Neural cell (in vitro differentiated cells): ENCODE measurements around the gene COL6A3. TPM values are rescaled to one million over a fixed set of nuclear protein-coding genes. Genes with fewer than 3 reads are reported as not detected.

Experiments used
- H2AFZ ChIP-seq: fragments of 200-600, 300-800 bp; sonication (generic), shearing (Covaris generic); 2 replicates; pipeline ENCODE4 v1.6.0; 2014; ENCODE audit warnings: low read depth, mild to moderate bottlenecking, antibody characterized with exemption, low read length, moderate library complexity
- H3F3A ChIP-seq: fragments of 200-600 bp; shearing (Covaris generic); 2 replicates; pipeline ENCODE4 v1.6.1; 2016; ENCODE audit warnings: mild to moderate bottlenecking, moderate library complexity, mixed read lengths, antibody characterized with exemption, low read length; ENCODE audit not compliant: insufficient read depth, poor library complexity, severe bottlenecking
- H3K27ac ChIP-seq: fragments of 200-600, 300-800 bp; sonication (generic), shearing (Covaris generic); 2 replicates; pipeline ENCODE4 v1.5.1; 2014; ENCODE audit warnings: mild to moderate bottlenecking, low read length, moderate library complexity
- H3K27me3 ChIP-seq: fragments of 300-800, 200-600 bp; sonication (generic), shearing (Covaris generic); 2 replicates; pipeline ENCODE4 v1.6.0; 2014; ENCODE audit warnings: mild to moderate bottlenecking, low read depth, low read length, moderate library complexity; ENCODE audit not compliant: insufficient read depth
- H3K36me3 ChIP-seq: fragments of 300-800, 200-600 bp; sonication (generic), shearing (Covaris generic); 2 replicates; pipeline ENCODE4 v1.5.1; 2014; ENCODE audit warnings: mild to moderate bottlenecking, antibody characterized with exemption, low read length, moderate library complexity; ENCODE audit not compliant: insufficient read depth
- H3K4me2 ChIP-seq: fragments of 300-800, 200-600 bp; sonication (generic), shearing (Covaris generic); 2 replicates; pipeline ENCODE4 v1.6.0; 2014; ENCODE audit warnings: mild to moderate bottlenecking, low read length
- H3K4me3 ChIP-seq: fragments of 300-800, 200-600 bp; sonication (generic), shearing (Covaris generic); 2 replicates; pipeline ENCODE4 v1.5.1; 2014; ENCODE audit warnings: mild to moderate bottlenecking, low read length, moderate library complexity
- H3K79me2 ChIP-seq: fragments of 200-600 bp; shearing (Covaris generic); replicated peaks from 2 replicates; pipeline ENCODE4 v1.6.0; 2014; ENCODE audit warnings: mild to moderate bottlenecking, low read length, moderate library complexity; ENCODE audit not compliant: insufficient read depth
- H3K9ac ChIP-seq: fragments of 300-800, 200-600 bp; sonication (generic), shearing (Covaris generic); 2 replicates; pipeline ENCODE4 v1.6.1; 2016; ENCODE audit warnings: mild to moderate bottlenecking, low read length, mixed read lengths
- H3K9me2 ChIP-seq: fragments of 200-600 bp; shearing (Covaris generic); 2 replicates; pipeline ENCODE4 v1.6.1; 2016; ENCODE audit warnings: mild to moderate bottlenecking, low read length, mixed read lengths; ENCODE audit not compliant: insufficient read depth
- H3K9me3 ChIP-seq: fragments of 200-600, 300-800 bp; sonication (generic), shearing (Covaris generic); 2 replicates; pipeline ENCODE4 v1.6.1; 2016; ENCODE audit warnings: mild to moderate bottlenecking, mixed run types, low read length, moderate library complexity, mixed read lengths
- H4K20me1 ChIP-seq: fragments of 200-600 bp; shearing (Covaris generic); 2 replicates; pipeline ENCODE4 v1.6.1; 2016; ENCODE audit warnings: mild to moderate bottlenecking, mixed run types; ENCODE audit not compliant: insufficient read depth
- EP300 ChIP-seq: fragments of 450-650 bp; conservative IDR thresholded peaks from 2 replicates; pipeline ENCODE4 v1.6.1; 2014; ENCODE audit warnings: antibody characterized with exemption, mild to moderate bottlenecking, moderate library complexity; ENCODE audit not compliant: poor library complexity, severe bottlenecking
- EZH2 ChIP-seq: fragments of 200-600, 300-800 bp; shearing (Covaris generic), sonication (generic); IDR thresholded peaks from 2 replicates; pipeline ENCODE4 v1.6.1; 2014; ENCODE audit warnings: antibody characterized with exemption, low read length, borderline replicate concordance, mild to moderate bottlenecking; ENCODE audit not compliant: insufficient read depth, poor library complexity, severe bottlenecking
- MXI1 ChIP-seq: fragments of 450-650 bp; conservative IDR thresholded peaks from 2 replicates; pipeline ENCODE4 v1.6.1; 2014; ENCODE audit warnings: antibody characterized with exemption, mild to moderate bottlenecking; ENCODE audit not compliant: poor library complexity, severe bottlenecking
- POLR2AphosphoS5 ChIP-seq: IDR thresholded peaks from 2 replicates; pipeline ENCODE4 v1.6.1; 2012
- RAD21 ChIP-seq: fragments of 450-650 bp; conservative IDR thresholded peaks from 2 replicates; pipeline ENCODE4 v1.6.1; 2014; ENCODE audit warnings: antibody characterized with exemption, mild to moderate bottlenecking, moderate library complexity
- SMC3 ChIP-seq: fragments of 450-650 bp; conservative IDR thresholded peaks from 2 replicates; pipeline ENCODE4 v1.6.1; 2014; ENCODE audit warnings: antibody characterized with exemption, mild to moderate bottlenecking, moderate library complexity; ENCODE audit not compliant: poor library complexity
- TAF1 ChIP-seq: IDR thresholded peaks from 2 replicates; pipeline ENCODE4 v1.6.1; 2012; ENCODE audit warnings: low read depth
- polyA plus RNA-seq: library from polyadenylated mRNA; depleted of rRNA; stranded (reverse); fragments of >200 nt; gene quantifications from 2 replicates; pipeline ENCODE4 v1.2.3, GENCODE V29; 2014
- TF ChIP-seq, protein P1 (sequence below): IDR thresholded peaks from 2 replicates; pipeline ENCODE4 v1.6.1; 2012; ENCODE audit warnings: borderline replicate concordance
- TF ChIP-seq, protein P2 (sequence below): fragments of 450-650 bp; IDR thresholded peaks from 2 replicates; pipeline ENCODE4 v1.5.1; 2014; ENCODE audit warnings: antibody characterized with exemption, mild to moderate bottlenecking, moderate library complexity; ENCODE audit not compliant: poor library complexity, severe bottlenecking

COL6A3 gene
- polyA plus RNA-seq, 1 donor from 2014 or later, result 0.05 TPM

GRCh38 chr2:237425320-237425719 is 11.4 kb upstream of the COL6A3 start:
- Histone ChIP-seq H3K9ac (no peak overlapping the region), H3K4me2 (no peak overlapping the region)

GRCh38 chr2:237424544-237424943 is 10.6 kb upstream of the COL6A3 start:
- Histone ChIP-seq H3K79me2 (no peaks in the 10 kb centered on the region), H3K4me2 (no peak overlapping the region), H3K9me2 (no peaks in the 10 kb centered on the region), H4K20me1 (no peaks in the 10 kb centered on the region), H3F3A (no peaks in the 10 kb centered on the region), H3K4me3 (no peak overlapping the region), H3K9ac (no peak overlapping the region), H2AFZ (no peak overlapping the region), H3K27me3 (no peaks in the 10 kb centered on the region), H3K27ac (no peak overlapping the region), H3K36me3 (no peaks in the 10 kb centered on the region), H3K9me3 (no peaks in the 10 kb centered on the region)
- TF ChIP-seq TAF1 (no peak), SMC3 (no peak), RAD21 (no peak), POLR2AphosphoS5 (no peak), EZH2 (no peak), EP300 (no peak), MXI1 (no peak)
- TF ChIP-seq, protein P1, sequence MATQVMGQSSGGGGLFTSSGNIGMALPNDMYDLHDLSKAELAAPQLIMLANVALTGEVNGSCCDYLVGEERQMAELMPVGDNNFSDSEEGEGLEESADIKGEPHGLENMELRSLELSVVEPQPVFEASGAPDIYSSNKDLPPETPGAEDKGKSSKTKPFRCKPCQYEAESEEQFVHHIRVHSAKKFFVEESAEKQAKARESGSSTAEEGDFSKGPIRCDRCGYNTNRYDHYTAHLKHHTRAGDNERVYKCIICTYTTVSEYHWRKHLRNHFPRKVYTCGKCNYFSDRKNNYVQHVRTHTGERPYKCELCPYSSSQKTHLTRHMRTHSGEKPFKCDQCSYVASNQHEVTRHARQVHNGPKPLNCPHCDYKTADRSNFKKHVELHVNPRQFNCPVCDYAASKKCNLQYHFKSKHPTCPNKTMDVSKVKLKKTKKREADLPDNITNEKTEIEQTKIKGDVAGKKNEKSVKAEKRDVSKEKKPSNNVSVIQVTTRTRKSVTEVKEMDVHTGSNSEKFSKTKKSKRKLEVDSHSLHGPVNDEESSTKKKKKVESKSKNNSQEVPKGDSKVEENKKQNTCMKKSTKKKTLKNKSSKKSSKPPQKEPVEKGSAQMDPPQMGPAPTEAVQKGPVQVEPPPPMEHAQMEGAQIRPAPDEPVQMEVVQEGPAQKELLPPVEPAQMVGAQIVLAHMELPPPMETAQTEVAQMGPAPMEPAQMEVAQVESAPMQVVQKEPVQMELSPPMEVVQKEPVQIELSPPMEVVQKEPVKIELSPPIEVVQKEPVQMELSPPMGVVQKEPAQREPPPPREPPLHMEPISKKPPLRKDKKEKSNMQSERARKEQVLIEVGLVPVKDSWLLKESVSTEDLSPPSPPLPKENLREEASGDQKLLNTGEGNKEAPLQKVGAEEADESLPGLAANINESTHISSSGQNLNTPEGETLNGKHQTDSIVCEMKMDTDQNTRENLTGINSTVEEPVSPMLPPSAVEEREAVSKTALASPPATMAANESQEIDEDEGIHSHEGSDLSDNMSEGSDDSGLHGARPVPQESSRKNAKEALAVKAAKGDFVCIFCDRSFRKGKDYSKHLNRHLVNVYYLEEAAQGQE, result no peak
- TF ChIP-seq, protein P2, sequence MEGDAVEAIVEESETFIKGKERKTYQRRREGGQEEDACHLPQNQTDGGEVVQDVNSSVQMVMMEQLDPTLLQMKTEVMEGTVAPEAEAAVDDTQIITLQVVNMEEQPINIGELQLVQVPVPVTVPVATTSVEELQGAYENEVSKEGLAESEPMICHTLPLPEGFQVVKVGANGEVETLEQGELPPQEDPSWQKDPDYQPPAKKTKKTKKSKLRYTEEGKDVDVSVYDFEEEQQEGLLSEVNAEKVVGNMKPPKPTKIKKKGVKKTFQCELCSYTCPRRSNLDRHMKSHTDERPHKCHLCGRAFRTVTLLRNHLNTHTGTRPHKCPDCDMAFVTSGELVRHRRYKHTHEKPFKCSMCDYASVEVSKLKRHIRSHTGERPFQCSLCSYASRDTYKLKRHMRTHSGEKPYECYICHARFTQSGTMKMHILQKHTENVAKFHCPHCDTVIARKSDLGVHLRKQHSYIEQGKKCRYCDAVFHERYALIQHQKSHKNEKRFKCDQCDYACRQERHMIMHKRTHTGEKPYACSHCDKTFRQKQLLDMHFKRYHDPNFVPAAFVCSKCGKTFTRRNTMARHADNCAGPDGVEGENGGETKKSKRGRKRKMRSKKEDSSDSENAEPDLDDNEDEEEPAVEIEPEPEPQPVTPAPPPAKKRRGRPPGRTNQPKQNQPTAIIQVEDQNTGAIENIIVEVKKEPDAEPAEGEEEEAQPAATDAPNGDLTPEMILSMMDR, result no peak

More at GRCh38 chr2:237425320-237425719, 11.4 kb upstream of the COL6A3 start:
- Histone ChIP-seq H3K4me3 (no peak overlapping the region), H3K27ac (no peak overlapping the region), H3K27me3 (no peaks in the 10 kb centered on the region), H3K9me2 (no peaks in the 10 kb centered on the region), H2AFZ (no peak overlapping the region), H3K36me3 (no peaks in the 10 kb centered on the region), H4K20me1 (no peaks in the 10 kb centered on the region), H3K79me2 (no peaks in the 10 kb centered on the region), H3F3A (no peaks in the 10 kb centered on the region), H3K9me3 (no peaks in the 10 kb centered on the region)
- TF ChIP-seq POLR2AphosphoS5, result no peak
- no peak for TF ChIP-seq SMC3
- no peak for TF ChIP-seq EP300
- no peak for TF ChIP-seq TAF1

- Histone ChIP-seq H3K9me3 (no peaks in the 10 kb centered on the region), H3F3A (no peaks in the 10 kb centered on the region), H4K20me1 (no peaks in the 10 kb centered on the region), H3K4me2 (no peak overlapping the region), H3K79me2 (no peaks in the 10 kb centered on the region), H3K4me3 (no peak overlapping the region), H3K9ac (no peak overlapping the region), H3K36me3 (no peaks in the 10 kb centered on the region), H2AFZ (no peak overlapping the region), H3K27me3 (no peaks in the 10 kb centered on the region), H3K9me2 (no peaks in the 10 kb centered on the region), H3K27ac (no peak overlapping the region)
- no peak for TF ChIP-seq RAD21
- no peak for TF ChIP-seq SMC3
- TF ChIP-seq MXI1, result no peak
- TF ChIP-seq TAF1, result no peak
- TF ChIP-seq, protein P1, result no peak
- no peak for TF ChIP-seq POLR2AphosphoS5
- no peak for TF ChIP-seq EZH2
These were observed 9.9 kb upstream of the COL6A3 start for GRCh38 chr2:237423891-237424290.
